ENCODE measurements around the gene AHNAK.
"Not testable (repeated sequence)": the region's sequence is repeated elsewhere in the genome, so short reads cannot be mapped to it uniquely, and the experiment has no call there.

DNA sequence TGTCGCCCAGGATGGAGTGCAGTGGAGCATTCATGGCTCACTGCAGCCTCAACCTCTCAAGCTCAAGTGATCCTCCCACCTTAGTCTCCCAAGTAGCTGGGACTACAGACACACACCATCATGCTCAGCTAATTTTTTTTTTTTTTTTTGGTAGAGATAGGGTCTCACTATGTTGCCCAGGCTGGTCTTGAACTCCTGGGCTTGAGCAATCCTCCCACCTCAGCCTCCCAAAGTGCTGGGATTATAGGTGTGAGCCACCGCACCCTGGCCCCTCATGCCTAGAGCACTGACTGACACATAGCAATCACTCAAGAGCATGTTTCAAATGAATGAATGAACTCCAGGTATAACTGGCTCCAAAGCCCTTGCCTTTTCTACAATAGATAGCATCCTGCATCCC lies 3.9 kb upstream of the AHNAK start:
- not testable (repeated sequence) for TF ChIP-seq CTCF, POLR2A, POLR2AphosphoS5, EP300 (IDR thresholded peaks at IDR 0.05)

All from gastroesophageal sphincter (tissue), 3 donors.